OCI-LY7 (cell line): Measurements from ENCODE around the gene CLDN4. TPM values are rescaled to one million over a fixed set of nuclear protein-coding genes. Genes with fewer than 3 reads are reported as not detected.

Experiments
- BruUV-seq: library from RNA; stranded (reverse); fragments of 400-500 nt; replicated peaks from 2 replicates; lab custom pipeline; 2021; lab: Mats Ljungman, UMichigan
- CTCF ChIA-PET: fragments of 300-600 bp; sonication (Branson Sonifier 250); formaldehyde crosslinking; loops from one replicate; lab custom pipeline; 2022; ENCODE audit warnings: antibody characterized with exemption; ENCODE audit not compliant: unreplicated experiment; lab: Charles Lee
- POLR2A ChIA-PET: fragments of 300-600 bp; sonication (Branson Sonifier 250); formaldehyde crosslinking; loops from one replicate; lab custom pipeline; 2022; ENCODE audit warnings: antibody characterized with exemption; lab: Charles Lee
- DNase-seq: peaks from one replicate; pipeline ENCODE4 v3.0.0-alpha.2; 2015; ENCODE audit warnings: low spot score
- H2AFZ ChIP-seq: fragments of 200-600 bp; sonication (generic), shearing (Covaris generic); 2 replicates; pipeline ENCODE4 v1.6.1; 2014; ENCODE audit warnings: mild to moderate bottlenecking, antibody characterized with exemption, low read length, moderate library complexity
- H3K27ac ChIP-seq: fragments of 200-600 bp; sonication (generic); 2 replicates; pipeline ENCODE4 v1.5.1; 2014; ENCODE audit warnings: mixed run types, low read depth, mild to moderate bottlenecking, moderate library complexity, low read length, inconsistent platforms; ENCODE audit not compliant: poor library complexity, severe bottlenecking
- H3K36me3 ChIP-seq: fragments of 200-600 bp; sonication (generic); 2 replicates; pipeline ENCODE4 v1.6.1; 2014; ENCODE audit warnings: mild to moderate bottlenecking, antibody characterized with exemption, low read length, moderate library complexity, mixed read lengths; ENCODE audit not compliant: insufficient read depth
- H3K4me1 ChIP-seq: fragments of 200-600 bp; sonication (generic); 2 replicates; pipeline ENCODE4 v1.5.1; 2014; ENCODE audit warnings: mild to moderate bottlenecking, low read length; ENCODE audit not compliant: insufficient read depth, poor library complexity, severe bottlenecking
- H3K4me2 ChIP-seq: fragments of 200-600 bp; sonication (generic); 2 replicates; pipeline ENCODE4 v1.6.1; 2014; ENCODE audit warnings: mild to moderate bottlenecking, low read length
- H3K4me3 ChIP-seq: fragments of 200-600 bp; sonication (generic); 2 replicates; pipeline ENCODE4 v1.5.1; 2014; ENCODE audit warnings: mild to moderate bottlenecking, low read depth, low read length; ENCODE audit not compliant: poor library complexity, severe bottlenecking
- H3K79me2 ChIP-seq: fragments of 200-600 bp; sonication (generic); 2 replicates; pipeline ENCODE4 v1.6.1; 2016; ENCODE audit warnings: low read depth, mild to moderate bottlenecking, low read length, moderate library complexity, mixed read lengths; ENCODE audit not compliant: insufficient read depth
- H3K9me2 ChIP-seq: fragments of 200-600 bp; sonication (generic); 2 replicates; pipeline ENCODE4 v1.6.1; 2016; ENCODE audit warnings: mild to moderate bottlenecking, low read length, mixed read lengths; ENCODE audit not compliant: insufficient read depth
- H3K9me3 ChIP-seq: fragments of 200-600 bp; sonication (generic); 2 replicates; pipeline ENCODE4 v1.6.1; 2014; ENCODE audit warnings: mild to moderate bottlenecking, mixed run types, low read length, mixed read lengths
- H4K20me1 ChIP-seq: fragments of 200-600 bp; sonication (generic); 2 replicates; pipeline ENCODE4 v1.6.1; 2014; ENCODE audit warnings: mild to moderate bottlenecking, antibody characterized with exemption, low read length, moderate library complexity, mixed read lengths; ENCODE audit not compliant: insufficient read depth
- CTCF ChIP-seq: fragments of 200-600 bp; sonication (generic); conservative IDR thresholded peaks from 2 replicates; pipeline ENCODE4 v1.5.1; 2014; ENCODE audit warnings: mild to moderate bottlenecking, antibody characterized with exemption, low read length, moderate library complexity, mixed read lengths
- EZH2phosphoT487 ChIP-seq: fragments of 200-600 bp; sonication (generic); IDR thresholded peaks from 2 replicates; pipeline ENCODE4 v1.6.1; 2018; ENCODE audit warnings: low read depth, borderline replicate concordance, mild to moderate bottlenecking, mixed run types, antibody characterized with exemption, low read length, moderate library complexity, mixed read lengths
- intact Hi-C: fragments of 100-400 bp; cut with micrococcal nuclease; formaldehyde crosslinking; loops from one replicate; pipeline ENCODE4 v1.10.0; 2022; ENCODE audit not compliant: unreplicated experiment
- total RNA-seq, 2 experiments: library from RNA; depleted of rRNA in 1 of 2; stranded (reverse); fragments of >200 nt in 1 of 2; shearing (Covaris generic) in 1 of 2; gene quantifications; 2 replicates each; pipeline ENCODE4 v1.2.3, GENCODE V29; 2014 to 2022

The CLDN4 gene
- total RNA-seq, 2 experiments from 2014 or later, result 0.13 to 1.0 TPM

GRCh38 chr7:73880755-73881328 is 50.0 kb downstream of the CLDN4 start:
- no peak overlapping the region for H3K4me3 ChIP-seq
- no peak overlapping the region for H3K4me2 ChIP-seq
- no peaks in the 10 kb centered on the region for H3K9me2 ChIP-seq
- H3K27ac ChIP-seq, result no peak overlapping the region
- TF ChIP-seq EZH2phosphoT487 (no peak), CTCF (no peak)
- H3K4me1 ChIP-seq, result no peaks in the 10 kb centered on the region
- ChIA-PET POLR2A (no interaction called here), CTCF (no interaction called here)
- H4K20me1 ChIP-seq, result no peaks in the 10 kb centered on the region
- intact Hi-C loops, result no loop called here
- H3K9me3 ChIP-seq, result no peaks in the 10 kb centered on the region
- no TSS peak for BruUV-seq
- H3K36me3 ChIP-seq, result no peaks in the 10 kb centered on the region
- no peak overlapping the region for H2AFZ ChIP-seq
- H3K79me2 ChIP-seq, result no peaks in the 10 kb centered on the region
- no peak for DNase-seq

- Histone ChIP-seq H3K9me2 (no peaks in the 10 kb centered on the region), H3K4me3 (no peak overlapping the region), H3K79me2 (no peaks in the 10 kb centered on the region), H3K4me2 (no peak overlapping the region), H3K9me3 (no peaks in the 10 kb centered on the region), H3K27ac (no peak overlapping the region), H3K36me3 (no peaks in the 10 kb centered on the region), H2AFZ (no peak overlapping the region), H3K4me1 (no peaks in the 10 kb centered on the region), H4K20me1 (no peaks in the 10 kb centered on the region)
- no peak for TF ChIP-seq CTCF
- no peak for TF ChIP-seq EZH2phosphoT487
- intact Hi-C loops, result no loop called here
- DNase-seq, result no peak
- ChIA-PET POLR2A (no interaction called here), CTCF (no interaction called here)
- no TSS peak for BruUV-seq
Measured at GRCh38 chr7:73881352-73882046, 50.7 kb downstream of the CLDN4 start.

GRCh38 chr7:73882047-73882402 is 51.2 kb downstream of the CLDN4 start:
- no peaks in the 10 kb centered on the region for H3K9me3 ChIP-seq
- no peak overlapping the region for H3K27ac ChIP-seq
- no peak overlapping the region for H2AFZ ChIP-seq
- ChIA-PET CTCF (no interaction called here), POLR2A (no interaction called here)
- intact Hi-C loops, result no loop called here
- no peaks in the 10 kb centered on the region for H3K9me2 ChIP-seq
- DNase-seq, result no peak
- H3K4me2 ChIP-seq, result no peak overlapping the region
- no peaks in the 10 kb centered on the region for H3K4me1 ChIP-seq
- H3K36me3 ChIP-seq, result no peaks in the 10 kb centered on the region
- H4K20me1 ChIP-seq, result no peaks in the 10 kb centered on the region
- BruUV-seq, result no TSS peak
- H3K4me3 ChIP-seq, result no peak overlapping the region
- no peaks in the 10 kb centered on the region for H3K79me2 ChIP-seq
- TF ChIP-seq EZH2phosphoT487 (no peak), CTCF (no peak)
